Esophagus squamous epithelium (tissue), 4 donors: Measurements from ENCODE around the gene NPAS1.

ENCODE experiments used
- POLR2A ChIP-seq, 4 donors: fragments of 450-650 bp; IDR thresholded peaks; one replicate each; pipeline ENCODE4 v1.6.1; 2017; ENCODE audit warnings: antibody characterized with exemption in 4 of 4, mild to moderate bottlenecking in 4 of 4, moderate library complexity in 3 of 4
- TF ChIP-seq, protein P1 (sequence below), 6 experiments: fragments of 450-650 bp in 4 of 6; fragments of 200-600 bp in 2 of 6; sonication (generic) in 2 of 6; IDR thresholded peaks; one replicate each; pipeline ENCODE4 v1.5.1; 2016 to 2019; ENCODE audit warnings: antibody characterized with exemption in 6 of 6, mild to moderate bottlenecking in 4 of 6, moderate library complexity in 4 of 6

DNA sequence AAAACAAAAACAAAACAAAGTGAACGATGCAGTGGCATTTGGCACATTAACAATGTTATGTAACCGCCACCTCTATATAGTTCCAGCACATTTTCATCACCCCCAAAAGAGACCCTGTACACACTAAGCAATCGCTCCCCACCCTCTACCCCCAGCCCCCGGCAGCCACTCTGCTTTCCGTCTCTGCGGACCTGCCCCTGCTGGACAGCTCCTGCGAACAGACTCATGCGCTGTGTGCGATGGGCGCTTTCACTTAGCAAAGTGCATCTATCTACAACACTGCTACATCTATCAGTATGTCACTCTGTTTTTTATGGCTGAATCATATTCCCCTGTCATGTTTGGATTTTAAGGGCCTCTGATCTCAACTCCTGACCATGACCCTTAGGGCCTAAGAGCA, 53.9 kb downstream of the NPAS1 start:
- TF ChIP-seq, protein P1, sequence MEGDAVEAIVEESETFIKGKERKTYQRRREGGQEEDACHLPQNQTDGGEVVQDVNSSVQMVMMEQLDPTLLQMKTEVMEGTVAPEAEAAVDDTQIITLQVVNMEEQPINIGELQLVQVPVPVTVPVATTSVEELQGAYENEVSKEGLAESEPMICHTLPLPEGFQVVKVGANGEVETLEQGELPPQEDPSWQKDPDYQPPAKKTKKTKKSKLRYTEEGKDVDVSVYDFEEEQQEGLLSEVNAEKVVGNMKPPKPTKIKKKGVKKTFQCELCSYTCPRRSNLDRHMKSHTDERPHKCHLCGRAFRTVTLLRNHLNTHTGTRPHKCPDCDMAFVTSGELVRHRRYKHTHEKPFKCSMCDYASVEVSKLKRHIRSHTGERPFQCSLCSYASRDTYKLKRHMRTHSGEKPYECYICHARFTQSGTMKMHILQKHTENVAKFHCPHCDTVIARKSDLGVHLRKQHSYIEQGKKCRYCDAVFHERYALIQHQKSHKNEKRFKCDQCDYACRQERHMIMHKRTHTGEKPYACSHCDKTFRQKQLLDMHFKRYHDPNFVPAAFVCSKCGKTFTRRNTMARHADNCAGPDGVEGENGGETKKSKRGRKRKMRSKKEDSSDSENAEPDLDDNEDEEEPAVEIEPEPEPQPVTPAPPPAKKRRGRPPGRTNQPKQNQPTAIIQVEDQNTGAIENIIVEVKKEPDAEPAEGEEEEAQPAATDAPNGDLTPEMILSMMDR (IDR thresholded peaks at IDR 0.05): no peak
- no peak for TF ChIP-seq POLR2A (IDR thresholded peaks at IDR 0.05)
